ENCODE measurements around the gene SLC4A9. TPM values are rescaled to one million over a fixed set of nuclear protein-coding genes. Genes with fewer than 3 reads are reported as not detected.

The SLC4A9 gene
- total RNA-seq, 2 experiments from 2014 or later = 0.36 TPM; not detected in 1

GRCh38 chr5:140322751-140323731 lies 37.0 kb upstream of the SLC4A9 start:
- Mint-ChIP-seq H3K27ac (no peak overlapping the region), H3K36me3 (ENCODE audit: low read depth) (no peaks in the 10 kb centered on the region), H3K27me3 (no peaks in the 10 kb centered on the region), H3K4me1 (ENCODE audit: low read depth) (peaks cover 7% of the 10 kb centered on the region), H3K9me3 (no peaks in the 10 kb centered on the region), H3K4me3 (no peak overlapping the region)
- CTCF ChIA-PET = interaction anchor here (1.4 to 1.7 kb wide), 2 partner anchors 9 to 29 kb away, joined by 4 read pairs; no protein-coding TSS in a partner anchor
- no peak for TF ChIP-seq CTCF (IDR thresholded peaks at IDR 0.05)
- POLR2A ChIA-PET = no interaction called here
- ATAC-seq (no peak), DNase-seq (no peak)
- intact Hi-C loops (cut with micrococcal nuclease) = no loop called here

GRCh38 chr5:140324041-140324600 lies 35.9 kb upstream of the SLC4A9 start:
- Mint-ChIP-seq H3K27me3 (no peaks in the 10 kb centered on the region), H3K4me1 (ENCODE audit: low read depth) (peaks cover 7% of the 10 kb centered on the region), H3K36me3 (ENCODE audit: low read depth) (no peaks in the 10 kb centered on the region), H3K4me3 (no peak overlapping the region), H3K27ac (no peak overlapping the region), H3K9me3 (no peaks in the 10 kb centered on the region)
- ChIA-PET POLR2A (no interaction called here), CTCF (interaction anchor here (1.4 kb wide), 1 partner anchor 28 kb away, joined by 4 read pairs; no protein-coding TSS in a partner anchor)
- DNase-seq (no peak), ATAC-seq (no peak)
- intact Hi-C loops (cut with micrococcal nuclease) = no loop called here
- no peak for TF ChIP-seq CTCF (IDR thresholded peaks at IDR 0.05)

GRCh38 chr5:140324617-140325241 lies 35.3 kb upstream of the SLC4A9 start:
- TF ChIP-seq CTCF (IDR thresholded peaks at IDR 0.05) = no peak
- Mint-ChIP-seq H3K27me3 (no peaks in the 10 kb centered on the region), H3K27ac (peak overlapping the region; percentile 30), H3K4me1 (ENCODE audit: low read depth) (peaks cover 7% of the 10 kb centered on the region), H3K36me3 (ENCODE audit: low read depth) (no peaks in the 10 kb centered on the region), H3K9me3 (no peaks in the 10 kb centered on the region), H3K4me3 (no peak overlapping the region)
- POLR2A ChIA-PET = interaction anchor here (0.7 kb wide), 1 partner anchor 11 kb away, joined by 3 read pairs; no protein-coding TSS in a partner anchor
- intact Hi-C loops (cut with micrococcal nuclease) = no loop called here
- no peak for DNase-seq
- ATAC-seq = no peak
- CTCF ChIA-PET = interaction anchor here (1.4 kb wide), 1 partner anchor 27 kb away, joined by 4 read pairs; no protein-coding TSS in a partner anchor

- no peak for TF ChIP-seq CTCF (IDR thresholded peaks at IDR 0.05)
- H3K36me3 Mint-ChIP-seq (ENCODE audit: low read depth) = no peaks in the 10 kb centered on the region
- H3K9me3 Mint-ChIP-seq = no peaks in the 10 kb centered on the region
- no peaks in the 10 kb centered on the region for H3K27me3 Mint-ChIP-seq
- POLR2A ChIA-PET = interaction anchor here (0.7 kb wide), 1 partner anchor 10 kb away, joined by 3 read pairs; no protein-coding TSS in a partner anchor
- H3K4me3 Mint-ChIP-seq = no peak overlapping the region
- intact Hi-C loops (cut with micrococcal nuclease) = no loop called here
- peaks cover 7% of the 10 kb centered on the region for H3K4me1 Mint-ChIP-seq (ENCODE audit: low read depth)
- CTCF ChIA-PET = no interaction called here
- no peak overlapping the region for H3K27ac Mint-ChIP-seq
- no peak for DNase-seq
- ATAC-seq = no peak
Observed at GRCh38 chr5:140325486-140325885, 34.5 kb upstream of the SLC4A9 start.
